ENCODE results near the gene BIRC2.
"Not testable (repeated sequence)": the region's sequence is repeated elsewhere in the genome, so short reads cannot be mapped to it uniquely, and the experiment has no call there.

BIRC2 gene

DNA sequence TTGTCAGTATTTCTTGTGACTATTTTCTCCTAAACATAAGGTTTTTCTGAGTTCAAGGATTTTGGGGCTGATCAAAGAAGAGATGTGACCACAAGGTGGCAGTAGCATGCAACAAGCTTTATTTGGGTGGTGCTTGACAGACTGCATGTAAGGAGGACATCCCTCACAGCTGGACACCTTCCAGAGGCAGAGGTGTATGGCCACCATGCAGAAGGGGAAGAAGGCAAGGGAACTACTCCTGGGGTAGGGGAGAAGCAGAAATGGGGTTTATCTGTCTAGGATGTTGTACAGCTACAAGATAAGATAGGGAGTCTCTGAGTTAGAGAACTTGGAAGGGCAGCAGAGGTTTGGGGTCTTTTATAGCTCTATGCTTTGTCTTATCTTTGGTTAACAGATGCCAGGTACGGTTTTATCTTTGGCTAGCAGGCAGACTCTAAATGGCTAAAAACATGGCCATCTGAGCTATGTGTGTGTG lies 5.1 kb upstream of the BIRC2 start:
- H3K4me3 Mint-ChIP-seq, result no peak overlapping the region
- peaks cover 49% of the 10 kb centered on the region for H3K4me1 Mint-ChIP-seq
- H3K27ac Mint-ChIP-seq, result no peak overlapping the region
- ATAC-seq, result peak; percentile 69
- no peaks in the 10 kb centered on the region for H3K9me3 Mint-ChIP-seq
- H3K36me3 Mint-ChIP-seq, result peaks cover 40% of the 10 kb centered on the region
- peak; percentile 60 to 87 for DNase-seq (ENCODE audit: low spot score in 2 of 2)

DNA sequence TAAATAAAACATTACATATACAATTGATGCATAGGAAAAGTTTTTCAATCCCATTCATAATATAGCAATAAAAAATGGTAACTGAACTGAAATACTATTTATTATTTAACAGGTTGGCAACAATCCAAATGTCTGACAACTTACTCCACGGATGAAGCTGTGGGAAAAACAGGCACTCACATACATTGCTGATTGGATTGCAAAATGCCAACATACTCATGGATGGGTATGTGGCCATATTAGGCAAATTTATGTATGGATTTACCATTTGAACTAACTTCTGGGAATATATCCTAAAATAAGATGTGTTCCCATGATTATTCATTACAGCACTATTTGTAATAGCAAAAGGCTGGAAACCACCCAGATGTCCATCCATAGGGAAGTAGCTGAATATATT lies 3.2 kb upstream of the BIRC2 start:
- no peak overlapping the region for H3K4me3 Mint-ChIP-seq
- H3K36me3 Mint-ChIP-seq, result peaks cover 38% of the 10 kb centered on the region
- DNase-seq (ENCODE audit: low spot score in 2 of 2) (no peak), ATAC-seq (no peak)
- no peak overlapping the region for H3K27ac Mint-ChIP-seq
- no peaks in the 10 kb centered on the region for H3K9me3 Mint-ChIP-seq
- H3K4me1 Mint-ChIP-seq, result peaks cover 46% of the 10 kb centered on the region

DNA sequence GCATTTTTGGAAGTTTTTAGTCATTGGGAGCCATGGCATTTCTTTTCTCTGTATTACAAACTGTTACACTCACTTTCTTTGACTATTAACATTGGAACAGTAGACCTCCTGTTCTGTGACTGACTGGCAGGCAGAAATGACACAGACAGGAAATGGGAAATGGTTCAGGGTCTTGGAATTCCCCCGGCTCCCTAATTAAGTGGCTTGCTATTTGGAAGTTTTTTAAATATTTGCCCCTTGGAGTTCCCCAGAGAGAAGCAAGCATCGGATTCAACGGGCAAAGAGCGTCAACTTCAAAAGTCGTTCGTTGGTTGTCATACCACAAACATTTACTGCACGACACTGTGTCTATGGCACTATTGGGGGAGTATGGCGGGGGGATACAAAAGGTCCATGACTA lies 1.1 kb upstream of the BIRC2 start:
- Mint-ChIP-seq H3K27ac (peak overlapping the region; percentile 93), H3K36me3 (peaks cover 44% of the 10 kb centered on the region), H3K4me3 (peak overlapping the region; percentile 93), H3K9me3 (no peaks in the 10 kb centered on the region), H3K4me1 (peaks cover 40% of the 10 kb centered on the region)
- DNase-seq (ENCODE audit: low spot score in 2 of 2) (peak in 1 of 2 donors; percentile 68), ATAC-seq (no peak)

DNA sequence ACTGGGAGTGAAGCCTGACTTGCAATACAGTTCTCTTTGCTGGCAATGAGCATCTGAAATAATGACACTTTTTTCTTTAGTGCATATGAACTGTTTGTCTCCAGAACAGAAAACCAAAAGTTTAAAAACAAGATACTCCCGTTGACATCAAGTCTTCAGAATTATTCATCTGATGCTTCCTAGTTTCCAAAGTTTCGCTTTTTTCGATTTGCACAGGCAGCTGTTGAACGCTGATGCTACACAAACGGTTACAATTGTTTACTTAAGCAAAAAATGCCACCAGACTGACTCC lies 612 bp upstream of the BIRC2 start:
- peaks cover 37% of the 10 kb centered on the region for H3K4me1 Mint-ChIP-seq
- peaks cover 49% of the 10 kb centered on the region for H3K36me3 Mint-ChIP-seq
- ATAC-seq, result no peak
- H3K9me3 Mint-ChIP-seq, result no peaks in the 10 kb centered on the region
- DNase-seq (ENCODE audit: low spot score in 2 of 2), result no peak
- peak overlapping the region; percentile 93 for H3K4me3 Mint-ChIP-seq
- peak overlapping the region; percentile 93 for H3K27ac Mint-ChIP-seq

DNA sequence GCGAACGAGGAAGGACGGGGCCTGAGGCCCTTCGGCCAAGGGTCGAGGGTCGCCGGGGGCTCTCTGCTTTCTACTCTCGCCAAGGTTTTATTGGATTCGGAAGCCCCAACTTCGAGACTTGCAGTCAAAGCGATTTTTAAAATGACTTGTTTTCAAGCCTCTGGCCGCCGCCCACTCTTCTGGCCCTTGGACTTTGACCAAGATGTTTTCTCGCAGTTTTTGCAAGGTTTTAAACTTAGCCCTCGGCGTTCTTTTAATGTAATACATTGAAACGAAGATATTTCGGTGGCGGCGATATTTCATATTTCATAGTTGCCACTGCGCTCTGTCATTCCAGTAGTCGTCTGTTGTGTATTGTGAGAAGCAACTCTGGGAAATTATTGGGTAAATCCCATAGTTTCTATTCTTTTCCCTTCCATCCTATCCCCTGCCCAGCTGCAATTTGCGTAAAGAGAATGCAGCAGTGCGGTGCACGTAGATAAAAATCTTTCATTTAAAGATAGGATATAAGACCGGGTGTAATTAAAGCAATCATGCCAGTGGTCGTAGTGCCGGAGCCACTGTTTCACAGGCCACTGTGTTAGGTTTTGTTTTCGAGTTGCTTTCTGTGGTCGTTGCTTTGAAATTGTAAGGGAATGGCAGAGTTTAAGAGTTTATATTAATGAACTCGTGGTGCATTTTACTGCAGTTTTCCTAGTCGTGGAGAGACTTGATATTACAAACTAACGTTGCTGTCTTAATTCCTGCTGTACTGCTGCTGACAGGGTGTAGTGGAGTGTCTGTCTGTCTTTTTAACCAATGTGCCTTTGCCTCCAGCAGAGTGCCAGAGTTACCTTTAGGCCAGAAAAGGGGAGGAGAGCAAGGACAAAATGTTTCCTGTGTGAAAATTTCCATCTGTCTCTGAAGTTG lies 702 bp downstream of the BIRC2 start:
- peak overlapping the region; percentile 93 for H3K4me3 Mint-ChIP-seq
- DNase-seq (ENCODE audit: low spot score in 2 of 2) (peak in 1 of 2 donors; percentile 52), ATAC-seq (peak; percentile 7)
- peak overlapping the region; percentile 93 for H3K27ac Mint-ChIP-seq
- H3K36me3 Mint-ChIP-seq, result peaks cover 62% of the 10 kb centered on the region
- no peaks in the 10 kb centered on the region for H3K9me3 Mint-ChIP-seq
- H3K4me1 Mint-ChIP-seq, result peaks cover 35% of the 10 kb centered on the region

DNA sequence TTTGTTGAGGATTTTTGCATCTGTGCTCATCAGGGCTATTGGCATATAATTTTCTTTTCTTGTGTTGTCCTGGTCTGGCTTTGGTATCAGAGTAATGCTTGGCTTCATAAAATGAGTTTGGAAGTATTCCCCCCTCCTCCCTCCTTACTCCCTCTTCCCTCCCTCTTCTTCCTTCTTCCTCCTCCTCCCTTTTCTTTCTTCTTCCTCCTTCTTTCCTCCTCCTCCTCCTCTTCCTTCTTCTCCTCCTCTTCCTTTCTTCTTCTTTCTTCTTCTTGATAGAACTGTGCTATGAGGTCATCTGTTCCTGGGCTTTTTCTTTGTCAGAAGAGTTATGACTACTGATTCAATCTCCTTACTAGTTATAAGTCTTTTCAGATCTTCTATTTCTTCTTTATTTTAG lies 10.1 kb downstream of the BIRC2 start:
- H3K4me3 Mint-ChIP-seq, result no peak overlapping the region
- ATAC-seq (no peak), DNase-seq (ENCODE audit: low spot score in 2 of 2) (no peak)
- no peak overlapping the region for H3K27ac Mint-ChIP-seq
- H3K4me1 Mint-ChIP-seq, result peaks cover 46% of the 10 kb centered on the region
- H3K36me3 Mint-ChIP-seq, result peaks cover 96% of the 10 kb centered on the region
- no peaks in the 10 kb centered on the region for H3K9me3 Mint-ChIP-seq

DNA sequence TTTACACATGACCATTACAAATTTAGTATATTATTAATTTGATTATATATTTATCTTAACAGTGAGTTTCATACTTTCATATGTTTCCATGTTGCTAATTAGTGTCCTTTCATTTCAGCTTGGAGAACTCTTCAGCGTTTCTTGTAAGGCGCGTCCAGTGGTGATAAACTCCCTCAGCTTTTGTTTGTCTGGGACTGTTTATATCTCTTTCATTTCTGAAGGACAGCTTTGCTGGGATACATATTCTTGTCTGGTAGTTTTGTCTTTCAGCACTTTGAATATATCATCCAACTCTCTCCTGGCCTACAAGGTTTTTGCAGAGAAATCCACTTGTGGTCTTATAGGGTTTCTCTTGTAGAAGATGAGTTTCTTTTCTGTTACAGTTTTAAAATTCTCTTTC lies 12.4 kb downstream of the BIRC2 start:
- Mint-ChIP-seq H3K4me3 (no peak overlapping the region), H3K27ac (no peak overlapping the region), H3K4me1 (peaks cover 45% of the 10 kb centered on the region), H3K36me3 (peaks cover 96% of the 10 kb centered on the region), H3K9me3 (no peaks in the 10 kb centered on the region)
- DNase-seq (ENCODE audit: low spot score in 2 of 2), result no peak
- ATAC-seq, result no peak

DNA sequence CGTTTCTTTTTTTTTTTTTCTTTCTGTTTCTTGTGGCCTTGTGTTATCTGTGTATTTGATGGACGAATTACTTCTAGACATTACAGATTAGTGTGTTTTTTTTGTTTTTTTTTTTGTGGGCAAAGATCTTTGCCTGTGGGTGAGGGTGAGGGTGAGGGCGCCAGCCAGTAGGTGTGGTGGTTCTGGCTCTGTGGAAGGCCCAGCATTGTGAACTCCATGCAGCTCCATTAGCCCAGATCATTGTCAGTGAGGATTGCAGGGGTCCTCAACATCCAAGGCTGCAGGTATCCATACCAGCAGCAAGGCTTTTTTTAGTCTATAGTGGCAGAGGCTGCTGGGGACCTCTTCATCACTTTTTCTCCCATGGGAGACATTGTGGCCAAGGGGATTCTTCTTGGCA lies 13.7 kb downstream of the BIRC2 start:
- H3K27ac Mint-ChIP-seq, result peak overlapping the region; percentile 75
- peaks cover 95% of the 10 kb centered on the region for H3K36me3 Mint-ChIP-seq
- DNase-seq (ENCODE audit: low spot score in 2 of 2) (no peak), ATAC-seq (no peak)
- peaks cover 45% of the 10 kb centered on the region for H3K4me1 Mint-ChIP-seq
- H3K9me3 Mint-ChIP-seq, result no peaks in the 10 kb centered on the region
- peak overlapping the region; percentile 14 for H3K4me3 Mint-ChIP-seq

DNA sequence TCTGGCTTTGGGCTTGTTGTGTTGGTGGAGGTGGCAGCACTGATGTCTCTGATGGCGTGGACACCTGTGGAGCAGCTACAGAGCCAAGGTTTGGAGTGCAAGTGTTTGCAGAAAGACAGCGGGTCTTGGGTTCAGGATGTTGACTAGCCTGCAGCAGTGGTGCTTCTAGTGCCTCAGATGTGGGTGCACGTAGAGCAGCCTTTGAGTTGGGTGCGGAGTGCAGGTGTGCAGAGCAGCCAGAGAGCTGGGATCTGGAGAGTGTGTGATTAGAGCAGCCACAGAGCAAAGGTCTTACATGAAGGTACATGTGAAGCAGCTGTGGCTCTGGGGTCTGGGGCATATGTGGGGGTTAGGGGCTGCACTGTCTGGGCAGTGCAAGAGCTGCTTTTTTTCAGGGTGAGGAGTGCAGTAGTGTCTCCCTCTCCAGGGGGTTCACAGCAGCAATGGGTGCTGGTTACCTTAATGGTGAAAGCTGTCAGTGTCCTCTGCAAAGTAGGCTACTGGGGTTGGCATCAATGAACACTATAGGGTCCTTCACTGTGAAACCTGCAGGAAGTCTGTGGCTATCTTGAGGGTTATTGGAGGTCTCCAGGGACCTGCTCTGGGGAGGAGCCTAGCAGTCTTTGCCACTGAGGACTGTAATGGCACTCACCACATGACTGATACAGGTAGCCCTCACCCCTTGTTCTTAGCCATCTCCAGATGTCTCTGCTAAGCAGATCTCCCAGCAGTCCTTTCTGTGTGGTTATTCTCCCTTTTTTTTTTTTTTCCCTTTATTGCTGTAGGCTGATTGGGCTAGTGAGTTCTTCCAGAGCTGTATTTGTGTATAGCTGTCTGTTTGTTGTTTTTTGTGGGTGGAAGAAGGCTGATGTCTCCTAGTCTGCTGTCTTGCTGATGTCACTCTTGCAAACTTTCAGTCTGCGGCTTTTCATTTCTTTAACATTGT lies 14.3 kb downstream of the BIRC2 start:
- Mint-ChIP-seq H3K9me3 (no peaks in the 10 kb centered on the region), H3K36me3 (peaks cover 95% of the 10 kb centered on the region), H3K4me3 (peak overlapping the region; percentile 14), H3K4me1 (peaks cover 51% of the 10 kb centered on the region), H3K27ac (peak overlapping the region; percentile 75)
- no peak for DNase-seq (ENCODE audit: low spot score in 2 of 2)
- ATAC-seq, result peak; percentile 91

DNA sequence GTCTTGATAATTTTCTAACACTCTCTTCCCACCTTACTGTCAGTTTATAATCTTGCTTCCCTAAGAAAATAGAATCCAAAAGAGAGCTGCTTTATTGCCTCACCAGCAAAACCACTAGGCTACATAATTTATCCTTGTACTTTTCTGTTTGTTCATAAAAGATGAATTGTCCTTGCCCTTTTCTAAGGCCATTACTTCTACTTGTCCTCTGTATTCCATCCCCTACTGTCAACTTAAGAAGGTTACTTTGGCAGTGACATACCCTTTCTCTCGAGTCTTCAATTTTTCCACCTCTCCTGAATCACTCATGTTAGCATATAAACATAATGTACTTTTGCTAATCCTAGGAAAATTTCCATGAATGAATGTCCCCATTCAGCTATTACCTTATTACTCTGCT lies 18.0 kb downstream of the BIRC2 start:
- DNase-seq (ENCODE audit: low spot score in 2 of 2) (no peak), ATAC-seq (no peak)
- Mint-ChIP-seq H3K4me1 (peaks cover 50% of the 10 kb centered on the region), H3K36me3 (peaks cover 89% of the 10 kb centered on the region), H3K4me3 (no peak overlapping the region), H3K9me3 (no peaks in the 10 kb centered on the region), H3K27ac (peak overlapping the region; percentile 12)

DNA sequence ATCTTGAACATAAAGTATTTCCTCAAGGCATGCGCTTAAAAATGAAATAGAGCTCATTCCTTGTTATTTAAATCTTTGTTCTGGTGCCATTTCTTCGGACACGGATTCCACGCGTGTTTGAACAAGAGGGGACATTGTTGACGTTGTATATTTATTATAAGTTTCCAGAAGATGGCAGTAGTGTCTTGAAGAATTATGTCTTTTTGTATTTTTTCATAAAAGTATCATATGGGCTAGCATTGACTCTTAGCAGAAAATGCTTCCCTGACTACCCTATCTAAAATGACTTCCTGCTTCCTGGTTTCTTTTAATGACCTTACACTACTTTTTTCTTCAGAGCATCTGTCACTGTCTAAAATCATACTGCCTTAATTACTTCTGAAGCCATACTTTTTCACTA lies 20.4 kb downstream of the BIRC2 start:
- Mint-ChIP-seq H3K4me3 (no peak overlapping the region), H3K36me3 (peaks cover 70% of the 10 kb centered on the region), H3K4me1 (peaks cover 35% of the 10 kb centered on the region), H3K27ac (peak overlapping the region; percentile 66), H3K9me3 (no peaks in the 10 kb centered on the region)
- ATAC-seq (no peak), DNase-seq (ENCODE audit: low spot score in 2 of 2) (no peak)

DNA sequence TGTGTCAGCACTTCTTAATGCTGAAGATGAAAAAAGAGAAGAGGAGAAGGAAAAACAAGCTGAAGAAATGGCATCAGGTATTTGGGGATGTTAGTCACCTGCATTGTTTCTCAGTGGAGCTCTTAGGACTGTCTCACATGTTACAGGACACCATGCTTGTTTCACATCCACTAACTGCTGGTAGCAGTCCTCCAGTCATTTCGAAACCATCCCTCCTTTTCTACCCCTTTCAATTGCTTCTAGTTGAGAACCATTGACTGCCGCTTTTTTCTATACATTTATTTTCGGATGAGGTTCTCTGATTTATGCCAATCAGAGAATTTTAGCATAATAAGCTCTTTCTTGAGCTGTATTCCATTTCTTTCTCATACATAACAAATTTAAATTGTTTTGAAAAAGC lies 21.5 kb downstream of the BIRC2 start:
- H3K27ac Mint-ChIP-seq, result no peak overlapping the region
- peaks cover 36% of the 10 kb centered on the region for H3K4me1 Mint-ChIP-seq
- peaks cover 59% of the 10 kb centered on the region for H3K36me3 Mint-ChIP-seq
- DNase-seq (ENCODE audit: low spot score in 2 of 2) (no peak), ATAC-seq (peak; percentile 92)
- H3K4me3 Mint-ChIP-seq, result no peak overlapping the region
- no peaks in the 10 kb centered on the region for H3K9me3 Mint-ChIP-seq

DNA sequence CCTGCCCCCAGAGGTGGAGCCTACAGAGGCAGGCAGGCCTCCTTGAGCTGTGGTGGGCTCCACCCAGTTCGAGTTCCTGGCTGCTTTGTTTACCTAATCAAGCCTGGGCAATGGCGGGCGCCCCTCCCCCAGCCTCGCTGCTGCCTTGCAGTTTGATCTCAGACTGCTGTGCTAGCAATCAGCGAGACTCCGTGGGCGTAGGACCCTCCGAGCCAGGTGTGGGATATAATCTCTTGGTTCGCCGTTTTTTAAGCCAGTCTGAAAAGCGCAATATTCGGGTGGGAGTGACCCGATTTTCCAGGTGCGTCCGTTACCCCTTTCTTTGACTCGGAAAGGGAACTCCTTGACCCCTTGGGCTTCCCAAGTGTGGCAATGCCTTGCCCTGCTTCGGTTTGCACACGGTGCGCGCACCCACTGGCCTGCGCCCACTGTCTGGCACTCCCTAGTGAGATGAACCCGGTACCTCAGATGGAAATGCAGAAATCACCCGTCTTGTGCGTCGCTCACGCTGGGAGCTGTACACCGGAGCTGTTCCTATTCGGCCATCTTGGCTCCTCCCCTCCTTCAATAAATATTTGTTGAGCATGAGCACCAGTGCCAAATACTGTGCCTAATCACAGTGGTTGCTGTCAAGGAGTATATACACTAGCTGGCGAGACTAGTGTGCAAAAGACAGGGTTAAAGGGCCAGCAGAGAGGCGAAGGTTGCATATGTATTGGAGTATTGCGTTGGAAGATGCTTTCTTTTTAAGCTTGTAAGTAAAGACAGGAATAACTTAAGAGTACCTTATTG lies 27.8 kb downstream of the BIRC2 start:
- not testable (repeated sequence) for DNase-seq (ENCODE audit: low spot score in 2 of 2); H3K27ac Mint-ChIP-seq; H3K4me3 Mint-ChIP-seq; H3K9me3 Mint-ChIP-seq; ATAC-seq
- H3K4me1 Mint-ChIP-seq, result peaks cover 12% of the 10 kb centered on the region
- peaks cover 56% of the 10 kb centered on the region for H3K36me3 Mint-ChIP-seq

DNA sequence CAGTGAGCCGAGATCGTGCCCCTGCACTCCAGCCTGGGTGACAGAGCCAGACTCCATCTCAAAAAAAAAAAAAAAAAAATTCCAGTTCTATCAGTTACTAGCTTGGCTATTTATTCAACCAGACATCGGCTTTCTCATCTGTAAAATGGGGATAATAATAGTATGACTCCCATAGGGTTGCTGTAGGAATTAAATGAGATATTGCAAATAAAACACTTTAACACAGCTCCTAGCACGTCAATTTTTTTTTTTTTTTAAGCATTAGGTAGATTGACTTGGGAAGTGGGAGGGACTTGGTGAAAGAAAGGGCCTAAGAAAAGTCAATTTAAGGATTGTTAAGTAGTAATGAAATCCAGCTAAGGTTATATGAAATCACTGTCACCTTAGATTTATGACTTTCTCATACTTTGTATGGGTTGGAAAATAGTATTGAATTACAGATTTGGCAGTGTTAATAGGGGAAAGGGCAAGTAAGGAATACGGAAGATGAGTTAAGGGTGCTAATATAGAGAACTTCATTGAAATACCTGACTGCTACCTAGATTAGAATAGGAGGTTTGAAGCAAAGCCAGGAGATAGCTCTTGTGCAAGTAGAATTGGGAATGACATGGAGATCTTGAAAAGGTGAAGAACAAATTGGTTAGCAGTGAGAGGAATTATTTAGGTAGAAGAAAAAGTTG lies 28.8 kb downstream of the BIRC2 start:
- Mint-ChIP-seq H3K4me3 (no peak overlapping the region), H3K9me3 (no peaks in the 10 kb centered on the region), H3K27ac (no peak overlapping the region), H3K4me1 (peaks cover 12% of the 10 kb centered on the region), H3K36me3 (peaks cover 67% of the 10 kb centered on the region)
- ATAC-seq (no peak), DNase-seq (ENCODE audit: low spot score in 2 of 2) (no peak)
